NB4 (cell line): ENCODE data around the gene EVA1B.

Experiments
- DNase-seq: peaks from one replicate; pipeline ENCODE4 v3.0.0; 2010; ENCODE audit warnings: low read depth
- H3K4me3 ChIP-seq: one replicate; pipeline ENCODE4 v1.5.1; 2011; ENCODE audit warnings: mild to moderate bottlenecking, low read depth, low read length, moderate library complexity
- MYC ChIP-seq: IDR thresholded peaks from 2 replicates; pipeline ENCODE4 v1.6.1; 2011; ENCODE audit warnings: low read depth, low read length
- POLR2A ChIP-seq: IDR thresholded peaks from 2 replicates; pipeline ENCODE4 v1.6.1; 2011; ENCODE audit warnings: mild to moderate bottlenecking; ENCODE audit not compliant: insufficient read length; ENCODE audit errors: extremely low read depth
- TF ChIP-seq, protein P1 (sequence below): IDR thresholded peaks from 2 replicates; pipeline ENCODE4 v1.6.1; 2011; ENCODE audit warnings: low read depth, low read length
- TF ChIP-seq, protein P2 (sequence below): IDR thresholded peaks from one replicate; pipeline ENCODE4 v1.5.1; 2012; ENCODE audit warnings: low read depth, low read length

The EVA1B gene

DNA sequence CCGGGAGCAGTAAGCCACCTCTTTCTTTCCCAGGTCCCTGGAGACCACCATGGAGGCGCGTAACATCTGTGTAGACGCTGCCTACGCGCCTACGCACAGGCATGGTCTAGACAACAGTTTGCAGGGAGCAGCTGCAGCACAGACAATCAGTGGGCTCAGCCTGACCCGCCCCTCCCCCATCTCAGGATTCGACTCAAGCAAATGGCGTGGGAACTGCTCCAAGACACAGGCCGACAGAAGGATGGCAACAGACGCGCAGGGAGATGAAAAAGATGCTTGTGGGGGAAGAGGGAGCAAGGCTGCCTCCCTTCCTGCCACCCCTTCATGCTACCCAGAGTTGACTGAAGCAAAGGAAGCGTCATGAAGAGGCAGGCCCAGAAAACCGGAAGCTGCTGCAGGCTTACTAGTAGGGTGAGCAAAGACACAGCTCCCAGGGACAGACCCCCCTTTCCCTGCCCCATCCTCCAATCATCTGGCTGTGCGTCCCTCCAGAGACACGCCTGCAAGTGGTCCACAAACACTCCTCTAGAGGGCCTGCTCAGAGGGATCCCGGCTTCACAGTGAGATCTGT, 42.7 kb upstream of the EVA1B start:
- H3K4me3 ChIP-seq: no peak overlapping the region
- DNase-seq: no peak
- TF ChIP-seq, protein P1, sequence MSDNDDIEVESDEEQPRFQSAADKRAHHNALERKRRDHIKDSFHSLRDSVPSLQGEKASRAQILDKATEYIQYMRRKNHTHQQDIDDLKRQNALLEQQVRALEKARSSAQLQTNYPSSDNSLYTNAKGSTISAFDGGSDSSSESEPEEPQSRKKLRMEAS: no peak
- TF ChIP-seq POLR2A (no peak), MYC (no peak)
- TF ChIP-seq, protein P2, sequence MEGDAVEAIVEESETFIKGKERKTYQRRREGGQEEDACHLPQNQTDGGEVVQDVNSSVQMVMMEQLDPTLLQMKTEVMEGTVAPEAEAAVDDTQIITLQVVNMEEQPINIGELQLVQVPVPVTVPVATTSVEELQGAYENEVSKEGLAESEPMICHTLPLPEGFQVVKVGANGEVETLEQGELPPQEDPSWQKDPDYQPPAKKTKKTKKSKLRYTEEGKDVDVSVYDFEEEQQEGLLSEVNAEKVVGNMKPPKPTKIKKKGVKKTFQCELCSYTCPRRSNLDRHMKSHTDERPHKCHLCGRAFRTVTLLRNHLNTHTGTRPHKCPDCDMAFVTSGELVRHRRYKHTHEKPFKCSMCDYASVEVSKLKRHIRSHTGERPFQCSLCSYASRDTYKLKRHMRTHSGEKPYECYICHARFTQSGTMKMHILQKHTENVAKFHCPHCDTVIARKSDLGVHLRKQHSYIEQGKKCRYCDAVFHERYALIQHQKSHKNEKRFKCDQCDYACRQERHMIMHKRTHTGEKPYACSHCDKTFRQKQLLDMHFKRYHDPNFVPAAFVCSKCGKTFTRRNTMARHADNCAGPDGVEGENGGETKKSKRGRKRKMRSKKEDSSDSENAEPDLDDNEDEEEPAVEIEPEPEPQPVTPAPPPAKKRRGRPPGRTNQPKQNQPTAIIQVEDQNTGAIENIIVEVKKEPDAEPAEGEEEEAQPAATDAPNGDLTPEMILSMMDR: no peak

DNA sequence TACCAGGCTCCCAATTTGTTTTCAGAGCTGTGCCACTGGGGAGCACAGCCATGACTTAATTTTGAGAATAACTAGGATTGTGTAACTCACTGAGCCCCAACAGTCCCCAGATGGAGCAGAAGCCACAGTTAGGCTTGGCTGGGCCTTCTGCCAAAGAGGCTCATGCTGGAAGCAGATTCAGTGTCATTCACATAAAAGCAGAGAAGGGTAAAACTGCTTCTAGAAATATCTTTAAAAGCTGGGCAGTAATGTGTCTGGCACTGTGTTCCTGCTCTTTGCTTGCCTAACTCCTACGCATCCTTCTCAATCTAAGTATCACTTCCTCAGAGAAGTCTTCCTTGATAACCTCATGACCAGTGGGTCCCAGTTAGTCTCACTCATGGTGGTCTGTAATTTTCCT, 41.9 kb upstream of the EVA1B start:
- TF ChIP-seq, protein P1: no peak
- TF ChIP-seq, protein P2: no peak
- TF ChIP-seq POLR2A (no peak), MYC (no peak)
- H3K4me3 ChIP-seq: no peak overlapping the region
- DNase-seq: peak; percentile 54

DNA sequence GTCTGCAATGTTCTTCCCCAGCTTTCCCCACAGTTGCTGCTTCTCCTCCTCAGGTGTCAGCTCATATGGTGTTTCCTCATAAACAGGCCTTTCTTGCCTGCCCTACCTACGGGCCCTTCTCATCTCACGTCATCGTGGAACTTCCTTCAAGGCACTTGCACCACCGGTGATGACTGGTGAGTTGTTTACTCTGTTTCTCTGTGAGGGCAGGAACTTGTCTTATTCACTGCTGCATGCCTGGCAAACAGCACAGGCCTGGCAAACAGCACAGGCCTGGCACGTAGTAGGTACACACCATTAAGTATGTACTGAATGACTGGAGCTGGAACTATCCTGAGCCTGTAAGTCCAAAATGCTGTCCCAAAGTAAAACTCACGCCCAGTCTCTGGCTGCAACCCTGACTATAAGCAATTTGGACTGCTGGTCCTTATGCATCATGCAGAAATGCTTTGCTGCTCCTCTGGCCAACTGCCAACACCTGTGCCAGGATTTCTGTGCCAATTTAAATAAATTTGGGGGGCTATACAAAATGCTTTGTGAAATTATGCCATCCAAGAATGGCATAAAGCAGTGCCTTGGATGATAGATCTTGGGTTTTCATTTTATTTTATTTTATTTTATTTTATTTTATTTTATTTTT, 36.6 kb upstream of the EVA1B start:
- no peak for DNase-seq
- no peak overlapping the region for H3K4me3 ChIP-seq
- TF ChIP-seq, protein P1: no peak
- TF ChIP-seq, protein P2: no peak
- TF ChIP-seq MYC (no peak), POLR2A (no peak)

- TF ChIP-seq MYC (no peak), POLR2A (no peak)
- TF ChIP-seq, protein P1: no peak
- TF ChIP-seq, protein P2: no peak
Measured at GRCh38 chr1:36359383-36359782, 35.9 kb upstream of the EVA1B start.

DNA sequence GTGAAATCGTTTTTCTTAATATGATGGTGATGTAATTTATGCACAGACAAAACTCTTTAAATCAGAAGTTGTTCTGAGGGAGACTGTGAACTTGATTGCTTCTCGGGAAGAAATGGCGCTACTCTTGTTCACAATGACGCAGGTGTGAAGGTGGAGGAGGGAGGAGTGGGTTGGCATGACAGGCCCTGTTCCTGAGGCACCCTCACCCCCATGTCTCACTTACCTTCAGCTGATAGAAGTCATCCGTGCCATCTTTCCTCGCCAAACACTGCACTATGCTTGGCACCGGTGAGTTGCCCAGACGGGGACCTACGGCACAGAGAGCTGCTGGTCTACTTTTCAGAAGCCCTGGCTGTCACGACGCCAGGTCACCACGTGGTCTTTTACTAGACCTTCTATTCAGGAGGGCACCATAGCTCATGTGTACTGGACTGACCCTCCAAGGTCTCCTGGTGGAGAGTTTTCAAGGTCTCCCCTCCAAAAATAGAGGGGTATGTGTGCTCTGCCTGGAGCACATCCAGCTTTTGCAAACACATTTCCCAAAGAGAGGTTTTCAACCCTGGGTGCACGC, 35.2 kb upstream of the EVA1B start:
- TF ChIP-seq, protein P1: no peak
- TF ChIP-seq POLR2A: no peak
- no peak for TF ChIP-seq MYC
- TF ChIP-seq, protein P2: no peak
- no peak overlapping the region for H3K4me3 ChIP-seq
- no peak for DNase-seq

More at GRCh38 chr1:36359383-36359782, 35.9 kb upstream of the EVA1B start:
- no peak overlapping the region for H3K4me3 ChIP-seq
- DNase-seq: no peak
